PFSK-1 (cell line): ENCODE measurements around the gene MSANTD2.

Source experiments
- FOXP2 ChIP-seq: optimal IDR thresholded peaks from 2 replicates; pipeline ENCODE3; 2011; ENCODE audit warnings: borderline replicate concordance, control low read depth, inconsistent platforms; ENCODE audit not compliant: insufficient read depth; ENCODE audit errors: extremely low read length, extremely low read depth
- POLR2AphosphoS5 ChIP-seq: IDR thresholded peaks from 2 replicates; pipeline ENCODE4 v1.6.1; 2012; ENCODE audit warnings: low read depth, mild to moderate bottlenecking, control low read depth, low read length, moderate library complexity
- REST ChIP-seq, 2 experiments: IDR thresholded peaks; 2 replicates each; pipeline versions ENCODE4 v1.6.1 to v1.8.0; 2011 to 2012; ENCODE audit warnings: low read depth in 2 of 2, low read length in 2 of 2, control low read depth in 1 of 2, inconsistent platforms in 1 of 2, mild to moderate bottlenecking in 1 of 2, moderate library complexity in 1 of 2; ENCODE audit not compliant: insufficient read depth in 1 of 2
- SIN3A ChIP-seq: IDR thresholded peaks from 2 replicates; pipeline ENCODE4 v1.6.1; 2012; ENCODE audit warnings: mild to moderate bottlenecking, low read length, moderate library complexity, borderline replicate concordance; ENCODE audit not compliant: insufficient read depth
- TAF1 ChIP-seq: IDR thresholded peaks from 2 replicates; pipeline ENCODE4 v1.6.1; 2012; ENCODE audit warnings: low read length, control low read depth, borderline replicate concordance; ENCODE audit not compliant: insufficient read depth

GRCh38 chr11:124727474-124727873, 72.7 kb downstream of the MSANTD2 start:
- TF ChIP-seq TAF1 (no peak), POLR2AphosphoS5 (no peak), SIN3A (no peak), REST (IDR thresholded peaks at IDR 0.05; ENCODE audit: insufficient read depth in 1 of 2, low read depth in 2 of 2, low read length in 2 of 2) (no peak), FOXP2 (no peak)
